MCF 10A (cell line): ENCODE results near the gene SUSD5. TPM values are rescaled to one million over a fixed set of nuclear protein-coding genes. Genes with fewer than 3 reads are reported as not detected.
A peak's percentile ranks its signal among the peaks of the same experiment; 100 is the strongest.
"Not testable (repeated sequence)": the region's sequence is repeated elsewhere in the genome, so short reads cannot be mapped to it uniquely, and the experiment has no call there.

Experiments used
- BruUV-seq: library from RNA; stranded (reverse); fragments of 400-500 nt; replicated peaks from 2 replicates; lab custom pipeline; 2021; lab: Mats Ljungman, UMichigan
- CTCF ChIA-PET: fragments of 300-600 bp; sonication (Branson Sonifier 250); formaldehyde crosslinking; extraction: SDS; loops from one replicate; lab custom pipeline; 2021; ENCODE audit warnings: antibody characterized with exemption, inconsistent platforms; lab: Yijun Ruan, JAX
- POLR2A ChIA-PET: fragments of 300-600, 350-650 bp; sonication (Branson Sonifier 250); formaldehyde crosslinking; extraction: SDS; loops from one replicate; lab custom pipeline; 2020; ENCODE audit warnings: antibody characterized with exemption, inconsistent platforms; lab: Yijun Ruan, JAX
- DNase-seq: peaks from one replicate; pipeline ENCODE4 v3.0.0-alpha.2; 2018; ENCODE audit not compliant: unreplicated experiment
- H3K27ac Mint-ChIP-seq: one replicate; pipeline ENCODE4 v1.8.0; 2022; ENCODE audit warnings: mild to moderate bottlenecking, low read depth, mixed read lengths; ENCODE audit not compliant: unreplicated experiment
- H3K27me3 Mint-ChIP-seq: one replicate; pipeline ENCODE4 v1.8.0; 2022; ENCODE audit warnings: mixed read lengths; ENCODE audit not compliant: insufficient read depth, unreplicated experiment
- H3K36me3 Mint-ChIP-seq: one replicate; pipeline ENCODE4 v1.8.0; 2022; ENCODE audit warnings: mild to moderate bottlenecking, moderate library complexity, mixed read lengths; ENCODE audit not compliant: insufficient read depth, unreplicated experiment
- H3K4me1 Mint-ChIP-seq: one replicate; pipeline ENCODE4 v1.8.0; 2022; ENCODE audit warnings: mixed read lengths; ENCODE audit not compliant: insufficient read depth, unreplicated experiment
- H3K4me3 Mint-ChIP-seq: one replicate; pipeline ENCODE4 v1.8.0; 2022; ENCODE audit warnings: mild to moderate bottlenecking, moderate library complexity, mixed read lengths; ENCODE audit not compliant: unreplicated experiment
- H3K9me3 Mint-ChIP-seq: one replicate; pipeline ENCODE4 v1.8.0; 2022; ENCODE audit warnings: mixed read lengths; ENCODE audit not compliant: unreplicated experiment
- CTCF ChIP-seq: fragments of 200-600 bp; IDR thresholded peaks from one replicate; pipeline ENCODE4 v1.8.0; 2022; ENCODE audit warnings: antibody characterized with exemption, mild to moderate bottlenecking; ENCODE audit not compliant: unreplicated experiment
- intact Hi-C: fragments of 100-400 bp; cut with micrococcal nuclease; formaldehyde crosslinking; loops from 2 replicates; pipeline ENCODE4 v1.14.1; 2022
- total RNA-seq: library from RNA; stranded (reverse); gene quantifications from 2 replicates; pipeline ENCODE4 v1.2.3, GENCODE V29; 2022

Gene SUSD5
- total RNA-seq, 1 experiment from 2014 or later = 3.4 TPM

GRCh38 chr3:33139996-33140395, 78.6 kb downstream of the SUSD5 start:
- POLR2A ChIA-PET = interaction anchor here (0.5 to 1.6 kb wide), 5 partner anchors 8 to 291 kb away, joined by 3 to 7 read pairs (median 3); no protein-coding TSS in a partner anchor
- no peaks in the 10 kb centered on the region for H3K4me1 Mint-ChIP-seq
- no peak for TF ChIP-seq CTCF
- H3K27me3 Mint-ChIP-seq = no peaks in the 10 kb centered on the region
- CTCF ChIA-PET = interaction anchor here (0.7 to 2.7 kb wide), 2 partner anchors 8 to 233 kb away, joined by 3 to 25 read pairs; no protein-coding TSS in a partner anchor
- no peak for DNase-seq
- H3K36me3 Mint-ChIP-seq = peaks cover 82% of the 10 kb centered on the region
- H3K9me3 Mint-ChIP-seq = no peaks in the 10 kb centered on the region
- no peak overlapping the region for H3K4me3 Mint-ChIP-seq
- no peak overlapping the region for H3K27ac Mint-ChIP-seq
- intact Hi-C loops = loop anchor here (10.0 kb wide), 1 partner anchor 495 kb away; no protein-coding TSS in a partner anchor
- no TSS peak for BruUV-seq

GRCh38 chr3:33139006-33139623, 79.5 kb downstream of the SUSD5 start:
- CTCF ChIA-PET = interaction anchor here (0.9 to 2.3 kb wide), 2 partner anchors 9 to 233 kb away, joined by 5 to 18 read pairs; no protein-coding TSS in a partner anchor
- H3K4me3 Mint-ChIP-seq, H3K4me1 Mint-ChIP-seq, BruUV-seq, DNase-seq, H3K27ac Mint-ChIP-seq, H3K27me3 Mint-ChIP-seq, H3K9me3 Mint-ChIP-seq, POLR2A ChIA-PET: not testable (repeated sequence)
- intact Hi-C loops = loop anchor here (10.0 kb wide), 1 partner anchor 496 kb away; no protein-coding TSS in a partner anchor
- H3K36me3 Mint-ChIP-seq = peaks cover 86% of the 10 kb centered on the region

GRCh38 chr3:33137691-33138090, 80.9 kb downstream of the SUSD5 start:
- DNase-seq = no peak
- no peaks in the 10 kb centered on the region for H3K4me1 Mint-ChIP-seq
- no TSS peak for BruUV-seq
- H3K27me3 Mint-ChIP-seq = no peaks in the 10 kb centered on the region
- intact Hi-C loops = loop anchor here (10.0 kb wide), 1 partner anchor 497 kb away; no protein-coding TSS in a partner anchor
- no peak for TF ChIP-seq CTCF
- peaks cover 86% of the 10 kb centered on the region for H3K36me3 Mint-ChIP-seq
- H3K4me3 Mint-ChIP-seq = no peak overlapping the region
- no peaks in the 10 kb centered on the region for H3K9me3 Mint-ChIP-seq
- H3K27ac Mint-ChIP-seq = no peak overlapping the region
- ChIA-PET CTCF (interaction anchor here (0.6 to 2.3 kb wide), 2 partner anchors 52 to 235 kb away, joined by 3 to 18 read pairs; no protein-coding TSS in a partner anchor), POLR2A (interaction anchor here (0.5 kb wide), 1 partner anchor 135 kb away, joined by 3 read pairs; no protein-coding TSS in a partner anchor)

GRCh38 chr3:33134026-33134625, 84.5 kb downstream of the SUSD5 start:
- Mint-ChIP-seq H3K27ac (peak overlapping the region; percentile 12), H3K4me1 (no peaks in the 10 kb centered on the region), H3K36me3 (peaks cover 68% of the 10 kb centered on the region), H3K27me3 (no peaks in the 10 kb centered on the region), H3K9me3 (no peaks in the 10 kb centered on the region), H3K4me3 (no peak overlapping the region)
- TF ChIP-seq CTCF = no peak
- BruUV-seq = no TSS peak
- intact Hi-C loops = loop anchor here (5.0 to 10.0 kb wide), 2 partner anchors 303 to 501 kb away; no protein-coding TSS in a partner anchor
- ChIA-PET POLR2A (no interaction called here), CTCF (interaction anchor here (0.8 to 9.0 kb wide), 3 partner anchors 14 to 241 kb away, joined by 3 to 334 read pairs (median 51); no protein-coding TSS in a partner anchor)
- DNase-seq = no peak
